HUDEP-2 (cell line): Measurements from ENCODE around the gene SYT15.
"Not testable (repeated sequence)": the region's sequence is repeated elsewhere in the genome, so short reads cannot be mapped to it uniquely, and the experiment has no call there.

Experiments used
- DNase-seq, 76 experiments: peaks; one replicate each; lab custom pipeline; 2025; ENCODE audit not compliant: unreplicated experiment in 76 of 76; lab: John Stamatoyannopoulos, UW

Gene SYT15

DNA sequence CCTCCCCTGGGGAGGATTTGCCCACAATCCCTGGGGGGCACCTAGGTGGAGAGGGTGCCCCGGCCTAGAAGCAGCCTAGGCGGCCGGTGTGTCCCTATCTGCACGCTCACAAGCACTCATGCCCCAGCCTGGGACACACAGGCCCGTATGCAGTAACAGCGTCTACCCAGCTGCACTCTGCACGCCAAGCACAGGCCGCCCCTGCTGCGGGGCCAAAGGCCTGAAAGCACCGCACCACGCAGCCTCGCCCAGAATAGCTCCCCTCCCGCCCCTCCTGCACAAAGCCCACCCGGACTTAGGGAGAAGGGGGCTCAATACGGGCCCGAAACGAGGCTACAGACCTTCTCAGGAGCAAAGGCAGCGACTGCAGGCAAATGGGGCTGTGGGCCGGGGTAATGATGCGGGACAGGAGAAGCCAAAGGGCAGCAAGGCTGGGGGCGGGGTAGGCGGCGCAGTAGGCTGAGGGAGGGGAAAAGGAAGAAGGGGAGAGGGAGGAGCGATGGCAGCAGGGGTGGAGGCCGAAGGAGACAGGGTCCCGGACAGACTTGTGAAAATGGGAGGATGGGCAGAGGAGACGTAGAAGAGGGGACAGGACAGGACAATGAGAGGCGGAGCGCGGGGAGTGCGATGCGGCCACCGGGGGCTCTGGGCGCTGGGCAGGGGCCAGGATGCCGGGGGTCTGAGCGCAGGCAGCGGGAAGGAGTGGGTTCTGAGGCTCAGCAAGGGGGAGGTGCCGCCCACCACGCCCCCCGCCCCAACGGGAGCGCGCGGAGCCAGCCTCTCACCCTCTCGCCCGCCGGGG lies 23.0 kb upstream of the SYT15 start:
- DNase-seq, result no peak

DNA sequence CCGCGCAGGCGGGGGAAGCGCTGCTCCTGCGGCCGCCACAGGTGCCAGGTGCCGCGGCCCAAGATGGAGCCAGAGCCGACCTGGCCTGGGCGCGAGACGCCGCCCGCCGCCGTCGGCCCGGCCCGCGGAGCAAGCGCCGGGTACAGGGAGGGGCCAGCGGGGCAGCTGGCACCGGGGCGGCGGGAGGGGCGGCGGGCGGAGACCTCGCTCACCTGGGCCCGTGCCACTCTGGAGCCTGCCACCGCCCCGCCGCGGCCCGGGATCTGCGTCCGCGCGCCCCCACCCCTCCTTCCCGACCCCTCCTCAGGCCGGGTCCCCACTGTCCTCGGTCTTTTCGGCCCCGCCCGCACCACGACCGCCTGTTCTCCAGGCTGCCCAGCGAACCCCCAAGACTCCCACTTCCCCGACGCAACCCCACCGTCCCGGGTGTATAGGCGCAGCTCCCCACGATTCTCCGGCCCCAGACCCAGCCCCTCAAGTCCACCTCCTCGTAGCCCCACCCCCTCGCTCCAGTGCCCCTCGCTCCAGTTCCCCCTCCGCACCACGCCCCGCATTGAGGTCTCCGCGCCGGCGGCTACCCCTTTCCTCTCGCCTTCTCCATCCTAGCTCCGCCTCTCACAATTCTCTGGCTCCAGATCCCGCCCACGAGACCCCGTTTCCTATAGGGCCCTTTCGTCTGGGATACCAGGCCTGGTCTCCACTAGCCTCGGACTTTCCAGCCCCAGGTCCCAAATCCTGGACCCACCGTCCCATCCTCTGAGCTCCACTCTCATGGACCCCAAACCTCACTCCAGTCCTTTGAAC lies 22.2 kb upstream of the SYT15 start, which contains the start of gene GPRIN2:
TSS of gene GPRIN2 (minus strand) at position 144 of the 804 bp plus-strand sequence. CDS start 5,922 bp downstream, outside the sequence.
- no peak for DNase-seq

DNA sequence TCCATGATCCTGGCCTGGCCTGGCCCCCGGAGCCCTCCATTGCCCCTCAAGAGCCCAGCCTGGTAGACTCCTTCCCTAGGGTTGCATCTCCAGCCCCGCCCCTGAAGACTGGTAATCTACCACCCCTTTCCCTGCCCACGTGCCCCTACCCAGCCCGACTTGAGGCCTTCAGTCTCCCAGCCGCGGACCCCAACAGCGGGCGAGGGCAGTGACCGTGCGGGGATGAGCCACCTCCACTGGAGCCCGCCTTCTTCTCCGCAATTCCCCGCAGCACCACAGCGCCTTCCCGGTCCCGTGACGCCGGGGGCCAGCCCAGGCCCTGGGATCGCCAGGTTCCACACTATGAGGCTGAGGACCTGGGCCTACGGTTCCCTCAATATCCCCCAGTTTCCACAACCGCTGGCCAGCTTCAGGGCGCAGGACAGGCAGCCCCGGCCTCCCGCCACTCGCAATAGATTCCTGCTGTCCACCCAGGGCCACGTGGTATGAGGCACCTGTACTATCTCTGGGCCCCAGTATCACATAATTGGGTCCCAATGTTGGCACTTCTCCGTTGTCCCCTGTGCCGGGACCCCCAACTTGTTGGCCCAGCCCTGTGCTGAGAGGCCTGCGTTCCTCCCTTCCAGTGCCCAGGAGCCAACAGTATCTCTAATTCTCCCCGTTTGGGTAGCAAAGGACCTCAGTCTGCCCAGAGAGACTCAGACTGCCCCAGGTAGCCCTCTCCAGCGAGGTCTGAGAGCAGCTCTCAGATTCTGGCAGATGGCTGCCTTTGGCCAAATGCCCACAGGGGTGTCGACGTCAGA lies 21.4 kb upstream of the SYT15 start:
- DNase-seq, result no peak

DNA sequence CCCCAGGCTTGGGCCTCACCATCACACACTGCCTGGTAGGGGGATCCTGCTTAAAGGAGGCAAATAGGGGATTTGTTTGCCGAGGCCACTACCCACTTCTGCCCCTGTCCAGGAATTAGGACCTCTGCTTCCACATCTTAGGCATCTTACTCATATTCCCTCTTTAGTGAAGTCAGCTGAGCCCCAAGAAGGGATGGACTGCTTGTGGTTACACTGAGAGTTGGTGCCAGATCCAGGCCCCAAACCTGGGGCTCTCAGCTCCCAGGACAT lies 20.9 kb upstream of the SYT15 start:
- DNase-seq, result no peak

DNA sequence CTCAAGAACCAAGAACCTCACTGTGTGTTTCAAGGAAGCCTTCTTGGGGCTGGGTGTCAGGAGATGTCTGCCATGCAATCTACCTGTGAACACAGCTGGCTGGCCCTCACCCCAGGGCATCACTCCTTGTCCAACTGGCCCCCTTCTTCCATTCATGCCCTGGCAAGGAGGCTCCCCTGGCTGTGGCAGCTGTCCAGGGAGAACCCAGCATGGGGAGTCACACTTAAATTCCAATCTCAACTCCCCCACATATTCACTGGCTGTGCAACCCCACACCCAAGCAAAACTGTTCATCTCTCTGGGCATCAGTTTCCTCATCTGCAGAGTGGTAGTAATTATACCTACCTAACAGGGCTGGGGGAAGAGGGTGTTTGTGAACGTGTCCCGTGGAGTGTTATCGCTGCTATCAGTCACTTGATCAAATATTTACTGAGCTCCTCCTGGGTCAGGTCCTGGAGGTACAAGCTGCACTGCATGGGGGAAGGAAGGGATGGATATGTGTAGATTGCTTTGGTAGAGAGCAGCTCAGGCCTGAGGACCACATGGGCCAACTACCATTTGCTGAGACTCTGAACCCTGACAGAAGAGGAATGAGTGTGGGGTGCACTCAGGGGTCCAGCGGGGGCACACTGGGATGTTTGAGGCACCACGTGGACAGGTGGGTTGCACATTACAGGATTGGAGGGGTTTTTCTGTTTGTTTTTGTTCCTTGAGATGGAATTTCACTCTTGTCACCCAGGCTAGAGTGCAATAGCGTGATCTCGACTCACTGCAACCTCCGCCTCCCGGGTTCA lies 20.3 kb upstream of the SYT15 start:
- DNase-seq, result no peak

DNA sequence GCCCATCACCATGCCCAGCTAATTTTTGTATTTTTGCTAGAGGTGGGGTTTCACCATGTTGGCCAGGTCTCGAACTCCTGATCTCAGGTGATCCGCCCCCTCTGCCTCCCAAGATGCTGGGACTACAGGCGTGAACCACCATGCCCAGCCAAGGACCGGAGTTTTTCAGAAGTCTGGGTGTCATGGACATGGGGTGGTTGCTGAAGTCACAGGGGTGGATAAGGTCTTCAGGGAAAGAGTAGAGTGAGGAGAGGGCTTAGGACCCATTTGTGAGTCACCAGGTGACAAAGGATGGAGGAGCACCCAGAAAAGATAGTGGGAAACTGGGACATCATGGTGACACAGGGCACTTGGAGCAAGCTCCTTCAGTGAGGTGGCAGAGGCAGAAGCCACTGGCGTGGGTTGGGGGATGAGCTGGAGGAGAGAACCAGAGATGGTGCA lies 19.7 kb upstream of the SYT15 start:
- DNase-seq, result no peak

DNA sequence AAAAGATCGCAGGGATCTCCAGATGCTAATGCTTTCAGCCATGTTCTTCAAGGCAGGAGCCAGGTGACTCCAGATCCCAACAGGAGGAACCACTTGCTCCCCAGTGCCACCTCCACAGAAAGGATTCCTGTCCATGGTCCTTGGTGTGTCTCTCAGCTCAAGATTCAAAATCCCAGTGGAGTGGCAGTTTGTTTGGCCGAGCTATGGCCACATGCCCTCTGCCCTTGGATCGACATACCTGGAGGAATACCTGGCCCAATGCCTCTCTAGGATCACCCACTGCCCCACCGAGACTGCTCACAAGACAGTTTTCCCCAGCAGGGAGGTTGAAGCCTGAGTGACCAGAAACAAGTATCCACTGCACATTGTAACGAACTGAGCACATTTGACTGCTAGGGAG lies 18.5 kb upstream of the SYT15 start:
- DNase-seq, result no peak

DNA sequence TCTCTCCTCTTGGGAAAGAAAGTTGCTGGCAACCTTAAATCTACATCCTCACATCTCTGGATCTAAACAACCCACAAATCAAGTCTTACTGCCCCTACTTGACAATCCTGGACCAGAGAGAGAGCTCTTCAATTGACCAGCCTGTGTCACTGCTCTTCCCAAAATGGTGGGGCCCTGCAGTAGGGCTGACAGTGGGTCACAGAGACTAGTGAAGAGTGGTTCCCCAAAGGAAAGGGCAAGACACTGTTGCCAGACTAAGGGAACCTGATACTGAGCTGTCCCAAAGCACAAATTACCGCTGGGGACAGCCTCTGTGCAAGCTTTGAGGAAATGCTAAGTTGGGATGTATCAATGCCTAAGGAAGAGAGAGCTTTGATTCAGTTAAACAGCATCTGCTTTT lies 18.0 kb upstream of the SYT15 start:
- no peak for DNase-seq

DNA sequence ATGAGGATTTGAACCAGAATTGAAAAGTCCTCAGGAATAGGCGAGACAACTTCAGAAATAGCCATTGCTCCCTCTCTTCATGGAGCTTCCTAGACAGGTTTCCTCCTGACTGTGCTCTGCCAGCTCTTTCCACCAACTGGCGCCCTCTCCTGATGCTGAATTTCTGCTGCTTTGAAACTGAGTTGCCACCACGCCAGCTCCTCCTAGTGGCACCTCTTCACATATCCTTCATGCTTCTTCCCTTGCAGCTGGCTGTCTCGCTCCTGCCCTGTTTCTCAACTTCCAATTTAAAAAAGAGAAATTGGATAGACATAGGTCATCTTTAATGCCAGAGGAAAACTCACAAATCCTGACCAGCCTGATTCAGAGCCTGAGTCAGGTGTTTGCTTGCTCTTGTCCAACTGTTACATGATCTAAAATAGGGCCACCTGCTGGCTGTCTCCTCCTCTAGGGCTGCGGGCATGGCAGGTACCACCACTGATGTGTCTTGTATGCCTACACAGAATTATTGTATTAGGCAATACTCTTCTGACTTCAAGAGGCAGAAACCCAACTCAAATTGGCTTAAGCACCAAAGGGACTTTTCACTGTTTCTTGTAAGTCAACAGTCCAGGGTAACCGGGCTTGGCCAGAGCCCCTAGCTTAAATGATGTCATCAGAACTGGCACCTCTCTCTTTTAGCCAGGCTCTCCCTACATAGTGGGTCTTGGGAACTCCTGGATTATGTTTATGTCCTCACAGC lies 13.2 kb upstream of the SYT15 start:
- DNase-seq, result peak in 47 of 76 experiments; percentile 13 to 60 (median 36)

DNA sequence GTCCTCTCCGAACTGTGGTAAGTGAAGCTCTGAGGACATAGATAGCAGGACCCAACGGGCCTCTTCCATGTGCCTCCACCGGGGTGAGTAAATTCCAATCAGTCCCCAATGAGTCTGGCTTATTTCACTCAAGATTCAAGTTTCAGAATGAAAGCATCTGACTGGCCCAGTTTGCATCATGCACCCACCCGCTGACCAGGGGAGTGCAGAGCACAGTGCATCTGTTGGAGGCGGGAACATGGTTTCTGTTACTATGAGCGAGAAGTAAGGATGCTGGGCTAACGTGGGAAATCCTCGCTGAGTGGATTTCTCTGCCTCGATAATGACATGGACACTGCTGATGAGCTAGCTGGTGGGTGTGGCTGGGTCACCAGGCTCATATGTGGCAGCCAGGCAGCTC lies 11.8 kb upstream of the SYT15 start:
- not testable (repeated sequence) for DNase-seq

DNA sequence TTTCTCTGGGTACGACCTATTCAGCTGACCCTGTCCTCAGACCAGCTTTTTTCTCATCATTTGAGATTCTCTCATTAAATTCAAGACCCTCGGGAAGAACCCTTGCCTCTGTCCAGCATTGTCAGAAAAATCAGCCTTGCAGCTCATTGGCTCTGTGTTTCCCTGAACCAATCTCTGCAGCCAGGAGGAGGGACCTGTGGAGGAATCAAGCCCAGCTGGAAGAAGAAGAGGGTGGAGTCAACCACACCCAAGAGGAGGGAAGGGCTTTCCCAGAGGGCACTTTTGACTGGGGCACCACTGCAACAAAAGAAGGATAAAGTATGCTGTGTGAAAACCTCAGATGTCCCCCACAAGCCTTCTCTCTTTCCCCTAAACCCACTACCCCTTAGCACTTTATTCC lies 8.3 kb upstream of the SYT15 start:
- not testable (repeated sequence) for DNase-seq

DNA sequence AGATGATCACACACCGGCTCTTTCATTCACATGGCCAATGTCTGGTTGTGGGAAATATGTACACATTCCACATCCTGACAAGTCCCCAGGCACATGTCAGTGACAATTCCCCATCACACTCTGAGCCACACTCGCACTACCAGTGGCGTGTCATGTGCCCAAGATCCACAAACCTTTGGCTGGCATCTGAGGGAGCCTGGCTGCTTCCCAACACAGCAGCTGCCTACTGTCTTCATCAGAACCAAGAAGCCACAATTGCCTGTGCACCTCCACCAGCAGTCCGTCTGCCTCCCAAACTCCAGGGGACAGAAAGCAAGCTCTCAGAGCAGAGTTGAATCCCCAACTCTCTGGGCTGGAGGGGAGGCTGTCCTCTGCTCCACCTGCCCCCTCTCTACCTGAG lies 6.2 kb upstream of the SYT15 start:
- not testable (repeated sequence) for DNase-seq

DNA sequence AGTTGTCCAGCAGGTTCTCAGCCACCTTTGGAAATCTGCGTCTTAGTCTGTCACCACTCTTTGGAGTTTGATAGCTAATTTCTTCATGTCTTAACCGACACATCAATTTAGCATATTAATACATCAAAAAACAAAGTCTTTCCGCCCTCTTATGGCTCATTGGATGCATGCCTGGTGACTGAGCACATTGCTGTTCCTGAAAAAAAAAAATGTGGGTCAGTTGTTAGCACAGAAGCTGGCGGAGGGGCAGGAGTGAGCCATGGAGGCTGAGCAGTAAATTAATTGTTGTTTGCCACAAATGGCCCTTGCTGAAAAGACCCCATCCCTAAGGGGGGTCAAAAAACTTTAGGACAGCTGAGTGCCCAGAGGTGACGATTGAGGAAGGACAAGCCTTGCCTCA lies 5.6 kb upstream of the SYT15 start:
- DNase-seq, result not testable (repeated sequence)

DNA sequence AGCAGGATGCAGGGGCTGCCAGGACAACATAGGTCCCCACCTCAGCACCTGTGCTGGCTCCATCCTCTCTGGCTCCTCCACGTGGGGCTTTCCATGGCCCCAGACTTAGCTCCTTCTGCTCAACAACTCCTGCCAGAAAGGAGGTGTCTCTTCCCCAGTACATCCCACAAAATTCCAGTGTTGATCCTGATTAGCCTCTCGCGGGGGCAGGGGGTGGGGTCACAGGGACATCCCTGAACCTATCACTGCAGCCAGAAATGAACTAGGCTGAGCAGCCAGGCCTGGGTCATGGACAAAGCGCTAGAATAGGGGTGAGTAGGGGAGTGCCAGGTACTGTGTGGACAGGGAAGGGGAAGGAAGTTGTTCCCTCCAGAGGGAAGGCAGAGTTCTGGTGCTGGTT lies 5.0 kb upstream of the SYT15 start:
- DNase-seq, result not testable (repeated sequence)

DNA sequence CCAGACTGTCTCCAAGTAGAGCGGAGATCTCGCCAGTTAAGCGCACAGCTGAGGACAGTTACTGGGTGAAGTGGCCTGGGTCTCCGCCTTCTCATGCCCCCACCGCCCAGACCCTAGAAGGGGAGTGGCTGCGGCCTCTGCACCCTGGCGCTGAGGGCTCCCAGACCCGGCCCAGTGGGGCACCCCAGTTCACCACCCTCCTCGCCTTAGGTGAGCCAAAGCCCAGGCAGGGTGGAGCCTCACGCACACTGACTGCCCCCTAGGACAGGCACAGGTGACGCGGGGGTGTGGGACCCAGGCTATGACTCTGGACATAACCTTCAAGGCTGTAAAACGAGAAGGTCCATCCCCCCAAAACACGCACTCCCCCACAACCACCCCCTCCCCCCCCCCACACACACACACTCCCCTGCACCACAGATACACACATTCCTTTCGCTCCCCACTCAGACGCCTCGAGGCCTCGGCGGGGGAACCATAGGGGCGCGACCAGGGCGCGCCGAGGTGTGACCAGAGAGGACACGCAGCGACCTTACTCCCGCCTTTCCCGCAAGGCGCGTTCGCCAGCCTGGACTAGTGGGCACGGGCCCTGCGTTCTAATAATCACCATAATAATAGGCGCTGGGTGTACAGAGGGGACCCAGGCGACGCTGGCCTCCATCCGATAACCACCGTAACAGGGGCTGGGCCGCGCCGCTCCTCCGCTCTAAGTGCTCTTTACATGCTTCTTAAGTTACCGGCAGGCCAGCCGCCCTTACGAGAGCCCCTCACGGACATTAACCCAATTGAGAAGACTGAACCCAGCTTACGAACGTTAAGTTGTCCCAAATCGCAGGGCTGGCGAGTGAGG lies 1.1 kb upstream of the SYT15 start:
- not testable (repeated sequence) for DNase-seq

DNA sequence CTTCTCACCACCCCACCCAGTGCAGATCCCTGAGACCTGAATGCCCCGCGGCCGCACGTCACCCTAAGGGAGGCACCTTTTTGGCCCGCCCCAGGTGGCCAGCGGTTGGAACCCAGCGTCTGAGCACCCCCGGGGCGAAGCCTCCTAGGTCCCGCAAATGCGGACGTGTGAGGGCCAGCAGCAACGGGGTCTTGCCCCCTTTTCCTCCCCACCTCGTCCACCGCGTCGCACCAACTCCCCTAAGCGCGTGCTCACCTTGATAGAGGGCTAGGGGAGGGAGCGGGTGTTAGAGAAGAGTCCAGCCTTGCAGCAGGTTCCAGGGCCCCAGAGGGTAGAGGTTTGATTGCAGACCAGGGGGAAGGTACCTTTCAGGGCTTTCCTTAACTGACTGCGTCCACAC lies 450 bp downstream of the SYT15 start:
- DNase-seq, result not testable (repeated sequence)

DNA sequence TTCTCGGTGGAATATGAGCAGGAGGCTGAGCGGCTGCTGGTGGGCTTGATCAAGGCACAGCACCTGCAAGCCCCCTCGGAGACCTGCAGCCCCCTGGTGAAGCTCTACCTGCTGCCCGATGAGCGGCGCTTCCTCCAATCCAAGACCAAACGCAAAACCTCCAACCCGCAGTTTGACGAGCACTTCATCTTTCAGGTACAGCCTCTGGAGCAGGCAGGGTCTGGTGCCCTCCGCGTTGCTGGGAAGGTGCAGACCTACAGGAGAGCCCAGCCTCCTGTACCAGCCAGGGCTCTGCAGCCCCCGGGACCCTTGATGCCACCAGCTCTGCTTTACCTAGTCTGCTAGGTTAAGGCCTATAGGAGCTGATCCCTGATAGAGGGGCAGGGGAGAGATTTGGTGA lies 3.1 kb downstream of the SYT15 start:
- DNase-seq, result not testable (repeated sequence)

DNA sequence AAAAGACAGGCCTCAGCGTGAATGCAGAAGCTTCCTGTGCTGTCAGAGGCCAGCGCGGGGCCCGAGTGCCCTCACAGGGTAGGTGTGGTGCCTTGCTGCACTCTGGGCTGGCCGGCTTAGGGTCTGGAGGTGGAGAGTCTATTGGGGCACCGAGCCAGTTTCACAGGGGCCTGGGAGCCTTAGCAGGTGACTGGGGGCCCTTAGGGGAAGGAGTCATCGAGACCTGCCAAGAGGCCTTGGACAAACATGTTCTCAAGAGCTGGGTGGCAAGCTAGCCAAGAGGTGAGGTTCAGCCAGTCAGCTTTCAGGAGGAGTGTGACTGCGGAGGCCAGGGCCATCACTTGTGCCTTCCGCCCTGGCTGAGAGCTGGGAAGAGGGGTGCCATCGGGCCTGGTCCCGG lies 3.6 kb downstream of the SYT15 start:
- not testable (repeated sequence) for DNase-seq

DNA sequence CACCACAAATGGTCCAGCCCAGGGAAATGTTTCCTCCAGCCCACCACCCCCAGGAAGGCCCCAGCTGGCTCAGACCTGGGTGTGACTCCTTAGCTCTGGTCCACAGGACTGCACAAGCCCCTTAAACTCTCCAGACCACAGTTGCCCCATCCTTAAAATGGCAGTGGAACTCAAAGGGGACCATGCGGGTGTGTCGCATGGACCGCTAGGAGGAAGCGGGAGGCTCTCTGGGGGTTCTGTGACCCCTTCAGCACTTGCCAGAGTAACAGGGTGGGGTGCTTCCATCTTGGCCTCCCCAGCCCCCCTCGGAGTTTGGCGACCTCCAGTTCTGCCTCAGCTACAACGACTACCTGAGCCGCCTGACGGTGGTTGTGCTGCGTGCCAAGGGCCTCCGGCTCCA lies 5.3 kb downstream of the SYT15 start:
- DNase-seq, result not testable (repeated sequence)
